Glomerular visceral epithelial cell (primary cell): ENCODE data around the gene FXN.
"Not testable (repeated sequence)": the region's sequence is repeated elsewhere in the genome, so short reads cannot be mapped to it uniquely, and the experiment has no call there.

Experiments used
- DNase-seq: peaks from one replicate; pipeline ENCODE4 v3.0.0-alpha.2; 2016; ENCODE audit errors: extremely low spot score

Gene FXN

GRCh38 chr9:69070201-69070600 is 34.6 kb downstream of the FXN start:
- DNase-seq, result no peak

GRCh38 chr9:69071059-69071458 is 35.5 kb downstream of the FXN start:
- no peak for DNase-seq

- no peak for DNase-seq
Measured at GRCh38 chr9:69073103-69073502, 37.6 kb downstream of the FXN start.

GRCh38 chr9:69074801-69075200 is 39.2 kb downstream of the FXN start:
- no peak for DNase-seq

GRCh38 chr9:69076550-69076949 is 41.0 kb downstream of the FXN start:
- no peak for DNase-seq

GRCh38 chr9:69078069-69078468 is 42.5 kb downstream of the FXN start:
- no peak for DNase-seq

GRCh38 chr9:69078581-69078980 is 43.0 kb downstream of the FXN start:
- DNase-seq, result no peak

- no peak for DNase-seq
Measured at GRCh38 chr9:69079186-69079585, 43.6 kb downstream of the FXN start.

- no peak for DNase-seq
Measured at GRCh38 chr9:69081261-69081660, 45.7 kb downstream of the FXN start.

- DNase-seq, result no peak
Measured at GRCh38 chr9:69083321-69083720, 47.8 kb downstream of the FXN start.

- no peak for DNase-seq
Measured at GRCh38 chr9:69085569-69086283, 50.2 kb downstream of the FXN start.

GRCh38 chr9:69086312-69086711 is 50.8 kb downstream of the FXN start:
- no peak for DNase-seq

- no peak for DNase-seq
Measured at GRCh38 chr9:69086769-69087168, 51.2 kb downstream of the FXN start.

- no peak for DNase-seq
Measured at GRCh38 chr9:69089082-69089481, 53.5 kb downstream of the FXN start.

- DNase-seq, result no peak
Measured at GRCh38 chr9:69089491-69089890, 53.9 kb downstream of the FXN start.

- no peak for DNase-seq
Measured at GRCh38 chr9:69090140-69090750, 54.7 kb downstream of the FXN start.

- DNase-seq, result no peak
Measured at GRCh38 chr9:69090946-69091345, 55.4 kb downstream of the FXN start.

- DNase-seq, result peak; percentile 94
Measured at GRCh38 chr9:69093471-69094103, 58.0 kb downstream of the FXN start.

GRCh38 chr9:69094361-69095135 is 59.0 kb downstream of the FXN start:
- DNase-seq, result not testable (repeated sequence)

- DNase-seq, result peak; percentile 80
Measured at GRCh38 chr9:69097064-69097463, 61.5 kb downstream of the FXN start.

GRCh38 chr9:69097923-69098593 is 62.5 kb downstream of the FXN start:
- DNase-seq, result no peak
